ENCODE data around the gene GABRA5. TPM values are rescaled to one million over a fixed set of nuclear protein-coding genes. Genes with fewer than 3 reads are reported as not detected.

GABRA5 gene
- total and polyA plus RNA-seq, 7 donors, result 1.1 TPM; not detected in 6

GRCh38 chr15:26910715-26911114 is 43.9 kb downstream of the GABRA5 start:
- H3K4me3 ChIP-seq, result no peak overlapping the region
- intact Hi-C loops (cut with DNase I), result no loop called here
- no peak for DNase-seq
- H3K9me3 ChIP-seq, result no peaks in the 10 kb centered on the region
- no peak overlapping the region for H3K27ac ChIP-seq
- TF ChIP-seq POLR2AphosphoS5 (IDR thresholded peaks at IDR 0.05) (no peak), CTCF (IDR thresholded peaks at IDR 0.05) (no peak), EP300 (IDR thresholded peaks at IDR 0.05) (no peak), POLR2A (IDR thresholded peaks at IDR 0.05) (no peak)
- H3K27me3 ChIP-seq, result no peaks in the 10 kb centered on the region
- no peaks in the 10 kb centered on the region for H3K4me1 ChIP-seq
- whole genome bisulfite sequencing, 2 donors, result 84 to 86% methylated on average over 4 of the region's 4 CpGs
- H3K36me3 ChIP-seq, result no peaks in the 10 kb centered on the region

GRCh38 chr15:26921433-26921832 is 54.6 kb downstream of the GABRA5 start:
- WGBS, 2 donors, result 47 to 74% methylated on average over 1 of the region's 1 CpG
- H3K27me3 ChIP-seq, result no peaks in the 10 kb centered on the region
- intact Hi-C loops (cut with DNase I), result no loop called here
- H3K36me3 ChIP-seq, result no peaks in the 10 kb centered on the region
- peaks cover 0 to 7% (median 3%) of the 10 kb centered on the region in 4 donors for H3K9me3 ChIP-seq
- no peak for DNase-seq
- TF ChIP-seq POLR2AphosphoS5 (IDR thresholded peaks at IDR 0.05), result no peak
- no peak for TF ChIP-seq POLR2A (IDR thresholded peaks at IDR 0.05)
- TF ChIP-seq CTCF (IDR thresholded peaks at IDR 0.05), result no peak
- TF ChIP-seq EP300 (IDR thresholded peaks at IDR 0.05), result no peak
- H3K4me1 ChIP-seq, result no peaks in the 10 kb centered on the region
- no peak overlapping the region for H3K27ac ChIP-seq
- no peak overlapping the region for H3K4me3 ChIP-seq

- Histone ChIP-seq H3K4me1 (no peaks in the 10 kb centered on the region), H3K9me3 (no peaks in the 10 kb centered on the region), H3K27ac (no peak overlapping the region), H3K27me3 (no peaks in the 10 kb centered on the region), H3K36me3 (no peaks in the 10 kb centered on the region), H3K4me3 (no peak overlapping the region)
- no peak for DNase-seq
- intact Hi-C loops (cut with DNase I), result no loop called here
- WGBS, 2 donors, result 84 to 85% methylated on average over 2 of the region's 2 CpGs
- TF ChIP-seq CTCF (IDR thresholded peaks at IDR 0.05) (no peak), EP300 (IDR thresholded peaks at IDR 0.05) (no peak), POLR2A (IDR thresholded peaks at IDR 0.05) (no peak), POLR2AphosphoS5 (IDR thresholded peaks at IDR 0.05) (no peak)
These were observed 59.2 kb downstream of the GABRA5 start for GRCh38 chr15:26926081-26926480.

GRCh38 chr15:26928051-26928450 is 61.2 kb downstream of the GABRA5 start:
- DNase-seq, result no peak
- TF ChIP-seq EP300 (IDR thresholded peaks at IDR 0.05), result no peak
- no peak for TF ChIP-seq POLR2AphosphoS5 (IDR thresholded peaks at IDR 0.05)
- no peak for TF ChIP-seq CTCF (IDR thresholded peaks at IDR 0.05)
- no peak for TF ChIP-seq POLR2A (IDR thresholded peaks at IDR 0.05)

GRCh38 chr15:26929588-26929987 is 62.7 kb downstream of the GABRA5 start:
- no peak for DNase-seq
- H3K27me3 ChIP-seq, result no peaks in the 10 kb centered on the region
- no peaks in the 10 kb centered on the region for H3K9me3 ChIP-seq
- 84 to 86% methylated on average over 4 of the region's 4 CpGs for WGBS, 2 donors
- TF ChIP-seq EP300 (IDR thresholded peaks at IDR 0.05) (no peak), CTCF (IDR thresholded peaks at IDR 0.05) (no peak), POLR2A (IDR thresholded peaks at IDR 0.05) (no peak), POLR2AphosphoS5 (IDR thresholded peaks at IDR 0.05) (no peak)
- H3K36me3 ChIP-seq, result no peaks in the 10 kb centered on the region
- H3K27ac ChIP-seq, result no peak overlapping the region
- no peak overlapping the region for H3K4me3 ChIP-seq
- no peaks in the 10 kb centered on the region for H3K4me1 ChIP-seq
- intact Hi-C loops (cut with DNase I), result no loop called here

More at GRCh38 chr15:26928051-26928450, 61.2 kb downstream of the GABRA5 start:
- intact Hi-C loops (cut with DNase I), result no loop called here
- Histone ChIP-seq H3K4me3 (no peak overlapping the region), H3K4me1 (no peaks in the 10 kb centered on the region), H3K9me3 (no peaks in the 10 kb centered on the region), H3K27me3 (no peaks in the 10 kb centered on the region), H3K27ac (no peak overlapping the region), H3K36me3 (no peaks in the 10 kb centered on the region)
- WGBS, 2 donors, result 76 to 77% methylated on average over 8 of the region's 8 CpGs
